Measurements from ENCODE around the gene ART5. TPM values are rescaled to one million over a fixed set of nuclear protein-coding genes. Genes with fewer than 3 reads are reported as not detected.

ART5 gene
- total and polyA plus RNA-seq, 9 of the 15 experiments (the other 6 are each of a cell fraction or from before 2014, with no cell fraction given), result 0.08 to 0.59 (median 0.33) TPM

- no peak for FAIRE-seq
- WGBS (ENCODE audit: insufficient coverage, low coverage, missing lambda C conversion rate), result 93% methylated on average over 14 of the region's 17 CpGs
These were observed 24.3 kb upstream of the ART5 start for GRCh38 chr11:3666023-3666530.

More at GRCh38 chr11:3666023-3666530, 24.3 kb upstream of the ART5 start:
- H3K4me2 ChIP-seq (ENCODE audit: insufficient read depth, low read length), result no peak overlapping the region
- H4K20me1 ChIP-seq (replicated peaks; ENCODE audit: control insufficient read depth, insufficient read depth, low read length), result no peaks in the 10 kb centered on the region
- H3K9me1 ChIP-seq (ENCODE audit: control insufficient read depth, insufficient read depth, low read length), result no peaks in the 10 kb centered on the region
- no peaks in the 10 kb centered on the region for H3K79me2 ChIP-seq (ENCODE audit: control insufficient read depth, insufficient read depth, low read length)
- DNase-seq (ENCODE audit: extremely low read depth in 1 of 4, low spot score in 3 of 4), result no peak
- H3K4me3 ChIP-seq, result no peak overlapping the region
- no peak overlapping the region for H2AFZ ChIP-seq (ENCODE audit: low read depth, low read length)
- no TSS peak for BruUV-seq (replicated peaks)
- in situ Hi-C loops (cut with MboI), result no loop called here
- CTCF ChIA-PET (ENCODE audit: low intra/inter-chr PET ratio), result no interaction called here
- H3K4me1 ChIP-seq (replicated peaks in 1 of 2; ENCODE audit: control insufficient read depth in 2 of 2, insufficient read depth in 2 of 2, low read length in 2 of 2), result peaks cover 0 to 16% of the 10 kb centered on the region in 2 experiments; a peak in 2 of 5 replicates
- no peak overlapping the region for H3K27ac ChIP-seq (ENCODE audit: extremely low read depth, low read depth, low read length)
- TF ChIP-seq HEY1 (CRISPR knock-in tag; IDR thresholded peaks at IDR 0.05; ENCODE audit: borderline replicate concordance) (no peak), RB1 (IDR thresholded peaks at IDR 0.05; ENCODE audit: low read depth) (no peak), DMBX1 (CRISPR knock-in tag; IDR thresholded peaks at IDR 0.05; ENCODE audit: borderline replicate concordance) (no peak), ZBTB33 (CRISPR knock-in tag; IDR thresholded peaks at IDR 0.05) (peak; percentile 79)
- H3K27me3 ChIP-seq (ENCODE audit: control insufficient read depth in 2 of 2, insufficient read depth in 2 of 2, low read length in 2 of 2), result no peaks in the 10 kb centered on the region
- ATAC-seq, result no peak
- intact Hi-C loops (cut with micrococcal nuclease), result no loop called here
- peaks cover 24% of the 10 kb centered on the region; the same call in 1 of the 3 replicates for H3K36me3 ChIP-seq (ENCODE audit: control insufficient read depth, insufficient read depth, low read length)
- no peaks in the 10 kb centered on the region for H3K9me3 ChIP-seq (replicated peaks; ENCODE audit: control insufficient read depth, insufficient read depth, low read depth, low read length)
- peak overlapping the region in 1 of 2 experiments; percentile 45; a peak in 2 of 4 replicates for H3K9ac ChIP-seq (ENCODE audit: insufficient read depth in 1 of 2, low read depth in 2 of 2, low read length in 2 of 2)
- POLR2A ChIA-PET, result interaction anchor here (0.6 kb wide), 1 partner anchor 9 kb away, joined by 3 read pairs; no protein-coding TSS in a partner anchor
